Measurements from ENCODE around the gene CCL17.
"Not testable (repeated sequence)": the region's sequence is repeated elsewhere in the genome, so short reads cannot be mapped to it uniquely, and the experiment has no call there.

The CCL17 gene

DNA sequence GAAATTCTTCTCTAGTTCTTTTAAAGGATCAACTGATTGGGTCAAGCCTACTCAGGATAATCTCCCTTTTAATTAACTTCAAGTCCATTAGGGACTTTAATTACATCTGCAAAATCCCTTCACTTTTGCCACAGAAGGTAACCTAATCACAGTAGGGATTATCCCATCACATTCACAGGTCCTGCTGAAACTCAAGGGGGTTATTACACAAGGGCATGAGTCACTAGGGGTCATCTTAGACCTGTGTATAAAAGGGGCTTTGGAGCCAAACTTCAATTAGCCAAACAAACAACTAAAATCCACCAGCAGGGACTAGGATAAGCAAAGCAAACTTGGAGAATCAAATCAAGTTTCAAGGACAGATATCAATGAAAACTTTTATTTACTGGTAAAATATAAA is 23.3 kb downstream of the CCL17 start:
- DNase-seq (ENCODE audit: low read depth in 2 of 3, low spot score in 1 of 3) = no peak

DNA sequence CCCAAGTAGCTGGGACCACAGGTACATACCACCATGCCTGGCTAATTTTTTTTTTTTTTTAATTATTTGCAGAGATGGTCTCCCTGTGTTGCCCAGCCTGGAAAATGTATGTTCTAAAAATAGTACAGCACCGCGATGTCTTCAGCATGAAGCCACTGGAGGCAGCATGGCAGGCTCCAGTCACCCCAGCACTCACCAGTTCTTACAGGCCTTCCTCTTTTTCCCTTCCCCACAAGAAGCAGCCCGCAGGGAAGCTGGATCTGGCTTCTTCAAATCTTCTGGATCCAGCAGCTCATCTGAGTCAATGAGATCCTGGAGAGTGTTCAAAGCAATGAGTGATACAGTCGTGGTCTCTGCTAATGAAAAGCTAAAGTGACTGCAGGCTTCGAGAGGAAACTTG is 26.4 kb downstream of the CCL17 start:
- DNase-seq (ENCODE audit: low read depth in 2 of 3, low spot score in 1 of 3) = no peak

DNA sequence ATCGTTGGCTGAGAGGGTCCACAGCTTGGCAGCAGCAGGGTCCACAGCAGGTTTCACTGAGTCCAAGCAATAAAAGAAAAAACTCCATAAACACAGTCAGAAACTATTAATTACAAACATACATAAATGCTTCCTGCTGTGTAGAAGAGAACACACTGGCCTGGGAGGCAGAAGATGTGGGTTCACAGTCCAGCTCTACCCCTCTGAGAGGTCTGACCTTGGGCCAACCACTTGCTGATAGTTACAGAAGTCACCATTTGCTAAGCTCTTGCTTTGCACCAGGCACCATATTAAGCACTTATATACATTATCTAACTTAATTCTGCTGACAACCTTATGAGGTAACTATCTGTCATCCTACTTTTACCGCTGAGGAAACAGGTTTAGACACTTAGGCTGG is 27.9 kb downstream of the CCL17 start:
- DNase-seq (ENCODE audit: low read depth in 2 of 3, low spot score in 1 of 3) = no peak

DNA sequence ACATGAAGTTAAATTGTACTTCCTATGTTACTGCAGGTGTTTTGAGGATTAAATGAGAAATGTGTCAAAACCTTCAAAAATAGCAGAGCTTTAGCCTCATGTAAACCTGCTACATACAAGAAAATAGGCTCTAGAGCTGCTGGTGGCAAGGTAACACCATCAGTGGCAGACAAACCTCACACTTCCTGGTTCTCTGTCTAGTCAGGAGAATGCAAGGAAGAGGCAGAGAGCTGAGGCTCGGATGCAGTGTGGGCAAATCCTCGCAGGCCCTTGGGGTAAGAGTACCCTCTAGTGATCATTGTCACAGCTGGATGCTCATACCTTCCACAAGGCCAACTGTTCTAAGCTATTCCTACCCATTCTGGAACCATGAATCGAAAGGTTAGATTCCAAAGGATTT is 28.4 kb downstream of the CCL17 start:
- no peak for DNase-seq (ENCODE audit: low read depth in 2 of 3, low spot score in 1 of 3)

DNA sequence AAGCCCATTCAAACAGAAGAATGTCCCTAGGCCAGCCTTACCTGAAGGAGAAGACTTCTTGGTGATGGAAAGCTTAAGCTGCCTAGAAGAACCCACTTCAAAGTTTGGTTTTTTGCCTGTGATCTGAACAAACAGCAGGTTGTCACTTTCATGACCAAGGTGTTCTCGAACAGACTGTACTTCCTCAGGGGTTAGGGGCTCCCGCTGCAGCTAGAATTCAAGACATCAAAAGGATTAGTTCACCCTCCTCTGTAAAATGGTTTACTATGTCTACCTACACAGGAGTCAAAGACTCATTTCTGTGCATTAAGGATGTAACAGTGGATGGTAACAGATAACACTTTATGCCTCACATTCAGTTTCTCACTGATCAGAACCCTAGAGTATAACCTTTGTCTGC is 29.4 kb downstream of the CCL17 start:
- no peak for DNase-seq (ENCODE audit: low read depth in 2 of 3, low spot score in 1 of 3)

DNA sequence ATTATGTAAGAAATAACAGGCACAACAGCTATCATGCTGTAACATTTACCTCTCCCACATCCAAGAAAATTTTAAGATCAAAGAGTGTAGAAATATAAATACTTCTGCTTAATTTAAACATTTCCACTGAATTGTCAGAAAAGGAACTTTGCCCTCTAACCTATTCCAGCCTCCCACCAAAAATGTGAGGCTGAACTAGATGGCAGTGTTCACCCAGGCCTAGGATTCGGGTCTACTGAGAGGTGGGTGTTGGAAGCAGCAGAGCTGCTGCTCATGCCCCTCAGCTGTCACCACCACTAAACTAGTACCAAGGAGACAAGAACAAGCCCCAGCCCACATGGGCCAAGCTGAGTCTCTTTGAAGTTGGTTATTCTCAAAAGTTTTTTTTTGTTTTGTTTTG is 31.3 kb downstream of the CCL17 start:
- no peak for DNase-seq (ENCODE audit: low read depth in 2 of 3, low spot score in 1 of 3)

DNA sequence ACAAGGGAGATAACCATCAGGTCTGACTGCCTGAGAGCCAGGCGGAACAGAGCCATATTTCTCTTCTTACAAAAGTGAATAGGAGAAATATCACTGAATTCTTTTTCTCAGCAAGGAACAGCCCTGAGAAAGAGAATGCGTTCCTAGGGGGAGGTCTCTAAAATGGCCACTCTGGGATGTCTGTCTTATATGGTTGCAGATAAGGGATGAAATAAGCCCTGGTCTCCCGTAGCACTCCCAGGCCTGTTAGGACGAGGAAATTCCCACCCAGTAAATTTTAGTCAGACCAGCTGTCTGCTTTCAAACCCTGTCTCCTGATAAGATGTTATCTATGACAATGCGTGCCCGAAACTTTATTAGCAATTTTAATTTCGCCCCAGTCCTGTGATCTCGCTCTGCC is 35.4 kb downstream of the CCL17 start:
- not testable (repeated sequence) for DNase-seq (ENCODE audit: low read depth in 2 of 3, low spot score in 1 of 3)

DNA sequence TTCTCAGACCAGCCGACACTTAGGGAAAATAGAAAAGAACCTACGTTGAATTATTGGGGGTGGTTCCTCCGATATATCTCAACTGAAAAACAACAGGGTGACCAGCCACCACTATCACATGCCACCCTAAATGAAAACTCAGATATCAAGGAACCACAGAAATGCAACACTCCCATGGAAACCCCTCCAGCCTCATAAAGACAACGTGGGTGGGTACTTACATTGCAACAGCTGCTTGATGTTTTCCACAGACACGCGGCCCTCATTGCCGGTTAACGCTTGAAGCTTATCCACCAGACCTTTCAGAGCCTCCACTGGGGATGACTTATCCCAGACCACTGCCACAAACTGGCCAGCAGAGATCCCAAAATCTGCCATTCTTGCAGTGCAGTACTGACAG is 36.0 kb downstream of the CCL17 start:
- DNase-seq (ENCODE audit: low read depth in 2 of 3, low spot score in 1 of 3) = not testable (repeated sequence)

DNA sequence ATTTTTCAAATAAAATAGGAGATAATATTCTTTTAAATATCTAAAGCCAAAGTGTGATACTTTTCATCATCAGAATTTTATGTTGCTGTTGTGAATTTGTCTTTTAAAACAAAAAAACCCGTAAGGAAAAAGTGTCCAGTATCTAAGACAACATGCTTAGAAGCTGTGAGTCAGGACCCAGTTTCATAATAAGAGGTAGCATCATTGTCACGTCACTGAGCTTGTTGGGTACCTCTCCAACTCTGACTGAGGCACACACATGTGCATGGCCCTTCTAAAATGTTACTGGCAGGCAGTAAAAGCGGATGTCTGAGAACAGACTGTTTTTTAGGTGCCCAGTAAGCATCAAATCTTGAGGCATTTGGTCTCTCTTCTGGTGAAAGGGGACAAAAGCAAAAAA is 40.1 kb downstream of the CCL17 start:
- no peak for DNase-seq (ENCODE audit: low read depth in 2 of 3, low spot score in 1 of 3)

DNA sequence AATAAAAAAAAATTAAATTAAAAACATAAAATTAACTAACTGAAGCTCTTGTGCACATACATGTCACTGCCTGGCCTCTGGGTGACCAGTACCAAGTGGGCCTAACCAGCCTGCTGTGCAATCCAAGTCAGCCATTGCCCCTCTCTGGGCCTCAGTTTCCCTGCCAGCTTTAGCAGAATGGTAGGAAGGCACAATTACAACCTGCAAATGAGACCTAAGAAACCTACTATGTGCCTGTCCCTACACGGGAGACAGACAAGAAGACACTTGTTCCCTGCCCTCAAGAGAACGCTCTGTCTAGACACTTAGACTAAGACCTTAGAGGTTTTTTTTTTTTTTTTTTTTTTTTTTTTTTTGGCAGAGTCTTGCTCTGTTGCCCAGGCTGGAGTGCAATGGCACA is 40.9 kb downstream of the CCL17 start:
- DNase-seq (ENCODE audit: low read depth in 2 of 3, low spot score in 1 of 3) = no peak

DNA sequence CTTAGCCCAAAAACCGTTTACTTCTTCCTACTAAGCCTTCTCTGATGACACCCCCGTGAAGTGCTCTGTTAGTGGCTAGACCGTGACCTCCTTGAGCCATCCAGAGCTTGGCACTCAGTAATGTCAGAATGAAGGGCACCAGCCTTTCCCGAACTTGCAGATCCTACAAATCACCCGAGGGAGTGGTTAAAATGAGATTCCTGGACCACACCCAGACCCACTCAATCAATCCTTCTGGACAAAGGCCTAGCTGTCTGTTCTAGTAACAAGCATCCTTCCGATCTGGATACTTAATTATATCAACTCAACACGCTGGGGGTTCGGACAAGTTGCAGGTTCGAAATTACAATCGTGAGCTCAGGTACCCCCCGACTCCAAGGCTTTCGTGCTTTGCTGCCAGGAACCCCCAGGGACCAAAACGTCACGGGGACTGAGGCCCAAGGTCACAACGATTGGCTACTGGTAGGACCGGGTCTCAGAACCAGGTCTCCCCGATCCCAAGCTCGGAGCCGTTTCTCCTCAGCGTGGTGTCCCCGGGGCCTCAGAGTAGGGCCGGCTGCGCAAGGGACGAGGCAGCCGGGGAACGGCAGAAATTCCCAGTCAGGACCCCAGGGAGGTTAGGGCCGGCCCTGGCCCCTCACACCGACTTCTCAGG is 42.1 kb downstream of the CCL17 start:
- peak in 2 of 3 donors; percentile 8 to 14 for DNase-seq (ENCODE audit: low read depth in 2 of 3, low spot score in 1 of 3)

DNA sequence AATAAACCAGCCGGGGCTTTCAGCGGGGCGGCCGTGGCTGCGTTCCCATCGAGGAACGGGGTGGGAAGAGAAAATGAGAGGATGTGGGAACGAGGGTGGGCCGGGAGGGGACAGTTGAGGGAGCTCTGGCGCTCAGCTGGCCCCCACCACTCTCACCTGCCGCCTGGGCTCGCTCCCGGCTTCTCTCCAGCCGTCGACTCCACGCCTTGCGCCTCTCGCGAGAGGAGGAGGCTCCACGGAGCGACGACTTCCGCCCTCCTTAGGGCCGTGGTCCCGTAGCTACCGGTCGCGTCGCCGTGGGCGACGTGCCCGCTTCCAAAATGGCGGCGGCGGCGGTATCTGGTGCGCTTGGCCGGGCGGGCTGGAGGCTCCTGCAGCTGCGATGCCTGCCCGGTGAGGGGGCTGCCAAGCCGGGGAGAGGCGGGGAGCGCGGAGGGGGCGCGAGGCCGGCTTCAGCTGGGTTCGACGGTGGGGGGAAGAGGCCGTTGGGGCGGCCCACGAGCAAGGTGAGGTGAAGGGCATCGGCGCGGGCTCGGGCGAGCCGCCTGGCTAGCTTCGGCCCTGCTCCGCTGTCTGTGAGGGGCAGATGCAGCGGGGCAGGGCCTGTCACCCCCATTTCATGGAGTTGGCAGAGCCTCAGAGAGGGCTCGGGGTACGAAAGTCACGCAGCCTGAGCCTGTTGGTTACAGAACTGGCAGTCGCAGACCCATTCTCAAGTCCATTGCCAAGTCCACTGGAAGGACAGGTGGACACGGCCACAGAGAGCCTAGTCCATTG is 42.8 kb downstream of the CCL17 start, which contains the start of the genes CIAPIN1 and COQ9:
Gene CIAPIN1, minus strand, starts transcription at position 200 of the 777 bp plus-strand sequence. CDS start 6,457 bp downstream, outside the sequence.
Gene COQ9, plus strand, starts transcription at position 294 of the 777 bp plus-strand sequence. Its CDS starts 27 bp downstream, at position 321.
- DNase-seq (ENCODE audit: low read depth in 2 of 3, low spot score in 1 of 3) = peak; percentile 85 to 92 (median 89)

DNA sequence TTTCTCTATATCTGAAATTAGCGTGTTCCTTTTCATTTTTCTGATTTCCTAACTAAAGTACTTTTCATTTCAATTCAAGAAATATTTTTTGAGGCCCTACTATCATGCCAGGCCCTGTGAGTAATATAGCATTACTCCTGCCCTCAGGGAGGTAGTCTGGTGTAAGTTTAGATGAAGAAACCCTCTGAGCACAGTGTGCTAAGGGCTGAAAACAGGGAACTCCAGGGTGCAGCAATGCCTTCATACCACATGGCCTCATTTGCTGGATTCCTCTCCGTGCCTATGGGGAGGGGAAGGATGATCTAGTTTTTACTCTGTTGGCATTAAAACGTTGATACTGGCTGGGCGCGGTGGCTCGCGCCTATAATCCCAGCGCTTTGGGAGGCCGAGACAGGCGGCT is 47.5 kb downstream of the CCL17 start:
- no peak for DNase-seq (ENCODE audit: low read depth in 2 of 3, low spot score in 1 of 3)

DNA sequence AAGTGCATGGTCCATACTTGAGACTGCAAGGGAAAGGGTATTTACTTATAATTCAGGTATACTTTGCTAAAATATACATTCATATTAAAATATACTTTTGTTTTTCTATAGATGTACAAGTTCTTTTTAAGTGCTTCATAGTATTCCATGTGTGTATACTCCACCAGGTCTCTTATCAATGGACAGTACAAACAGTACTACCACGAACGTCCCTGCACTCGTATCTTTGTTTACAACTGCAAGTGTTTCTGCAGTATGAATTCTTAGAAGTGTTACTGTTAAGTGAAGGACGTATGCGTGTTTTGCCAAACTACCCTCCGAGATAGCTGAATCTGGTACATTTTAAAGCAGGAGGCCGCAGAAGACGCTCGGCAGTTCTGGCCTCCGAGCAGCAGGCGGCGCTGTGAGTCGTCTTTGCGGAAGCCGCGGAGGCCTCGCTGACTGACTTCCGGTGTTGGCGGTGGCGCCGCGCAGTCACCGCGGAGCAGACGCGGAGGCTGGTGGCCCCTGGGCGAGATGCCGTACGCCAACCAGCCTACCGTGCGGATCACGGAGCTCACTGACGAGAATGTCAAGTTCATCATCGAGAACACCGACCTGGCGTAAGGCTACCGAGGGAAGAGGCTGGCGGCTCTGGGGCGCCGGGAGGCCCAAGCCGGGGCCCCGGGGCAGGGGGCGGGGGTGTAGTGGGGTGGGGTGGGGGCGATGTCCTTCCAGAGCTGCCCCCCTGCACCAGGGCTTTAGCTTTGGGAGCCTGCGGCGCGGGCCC is 57.8 kb downstream of the CCL17 start, which contains the start of gene POLR2C:
Gene POLR2C, plus strand, starts transcription at position 471 of the 769 bp plus-strand sequence. Its CDS starts 46 bp downstream, at position 517.
- DNase-seq (ENCODE audit: low read depth in 2 of 3, low spot score in 1 of 3) = peak; percentile 84 to 94 (median 90)

DNA sequence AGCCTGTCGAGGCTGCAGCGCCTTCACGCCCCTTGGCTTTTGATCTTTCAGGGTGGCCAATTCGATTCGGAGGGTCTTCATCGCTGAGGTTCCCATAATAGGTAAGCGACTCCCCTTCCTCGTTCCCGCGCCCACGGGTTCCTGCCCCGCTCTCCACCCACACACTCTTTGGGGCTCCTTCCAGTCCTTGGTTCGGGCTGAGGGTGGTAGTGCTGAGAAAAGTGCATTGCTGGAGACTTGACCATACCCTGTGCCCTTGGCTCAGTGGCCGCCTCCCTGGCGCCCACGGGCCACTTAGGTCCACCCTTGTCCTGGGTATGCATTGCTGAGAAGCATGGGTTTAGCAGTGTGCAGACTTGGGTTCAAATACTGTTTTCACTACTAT is 58.4 kb downstream of the CCL17 start:
- no peak for DNase-seq (ENCODE audit: low read depth in 2 of 3, low spot score in 1 of 3)

DNA sequence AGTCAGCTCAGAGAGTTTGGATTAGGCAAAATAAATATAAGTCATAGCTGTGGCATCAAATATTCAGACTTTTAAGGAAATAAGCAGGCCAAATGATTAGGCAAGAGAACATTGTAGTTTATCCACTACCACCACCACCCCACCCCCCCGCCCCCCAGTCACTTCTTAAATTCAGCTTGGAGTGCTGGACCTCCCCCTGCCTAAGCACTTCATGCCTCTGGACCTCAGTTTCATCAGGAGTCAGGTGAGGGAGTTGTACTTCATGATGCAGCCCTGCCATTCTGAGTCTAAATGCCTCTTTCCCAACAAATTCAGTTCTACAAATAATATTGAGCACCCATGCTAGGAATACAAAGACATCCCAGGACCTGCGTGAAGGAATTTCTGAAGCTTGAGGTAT is 60.0 kb downstream of the CCL17 start:
- DNase-seq (ENCODE audit: low read depth in 2 of 3, low spot score in 1 of 3) = no peak
